ENCODE data around the gene GALT. TPM values are rescaled to one million over a fixed set of nuclear protein-coding genes. Genes with fewer than 3 reads are reported as not detected.

GALT gene
- total and polyA plus RNA-seq, 2 of the 13 experiments (the other 11 are each of a cell fraction or from before 2014, with no cell fraction given), result 40.4 to 46.3 TPM

- peak; percentile 66; the same call in 1 of the 3 replicates for TF ChIP-seq MXI1 (IDR thresholded peaks at IDR 0.05; ENCODE audit: borderline replicate concordance, low read depth, low read length)
- TF ChIP-seq ARID4A (CRISPR knock-in tag; IDR thresholded peaks at IDR 0.05; ENCODE audit: borderline replicate concordance), result peak; percentile 55; the same call in 1 of the 2 replicates
- TF ChIP-seq MAFF (IDR thresholded peaks at IDR 0.05; ENCODE audit: low read depth, low read length), result no peak
- no peak for TF ChIP-seq FLYWCH1 (CRISPR knock-in tag; IDR thresholded peaks at IDR 0.05)
- TF ChIP-seq ZNF782 (CRISPR knock-in tag; IDR thresholded peaks at IDR 0.05; ENCODE audit: borderline replicate concordance), result no peak; the same call in 1 of the 2 replicates
- TF ChIP-seq ZNF670 (CRISPR knock-in tag; IDR thresholded peaks at IDR 0.05; ENCODE audit: borderline replicate concordance), result no peak
- TF ChIP-seq SAFB2 (CRISPR knock-in tag; IDR thresholded peaks at IDR 0.05; ENCODE audit: borderline replicate concordance, low read depth), result peak; percentile 93
- TF ChIP-seq, protein P1, sequence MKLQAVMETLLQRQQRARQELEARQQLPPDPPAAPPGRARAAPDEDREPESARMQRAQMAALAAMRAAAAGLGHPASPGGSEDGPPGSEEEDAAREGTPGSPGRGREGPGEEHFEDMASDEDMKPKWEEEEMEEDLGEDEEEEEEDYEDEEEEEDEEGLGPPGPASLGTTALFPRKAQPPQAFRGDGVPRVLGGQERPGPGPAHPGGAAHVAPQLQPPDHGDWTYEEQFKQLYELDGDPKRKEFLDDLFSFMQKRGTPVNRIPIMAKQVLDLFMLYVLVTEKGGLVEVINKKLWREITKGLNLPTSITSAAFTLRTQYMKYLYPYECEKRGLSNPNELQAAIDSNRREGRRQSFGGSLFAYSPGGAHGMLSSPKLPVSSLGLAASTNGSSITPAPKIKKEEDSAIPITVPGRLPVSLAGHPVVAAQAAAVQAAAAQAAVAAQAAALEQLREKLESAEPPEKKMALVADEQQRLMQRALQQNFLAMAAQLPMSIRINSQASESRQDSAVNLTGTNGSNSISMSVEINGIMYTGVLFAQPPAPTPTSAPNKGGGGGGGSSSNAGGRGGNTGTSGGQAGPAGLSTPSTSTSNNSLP (IDR thresholded peaks at IDR 0.05; ENCODE audit: low read depth, low read length), result no peak
- no peak for TF ChIP-seq CEBPG (CRISPR knock-in tag; IDR thresholded peaks at IDR 0.05)
- no peak; the same call in 1 of the 2 replicates for TF ChIP-seq ZNF678 (CRISPR knock-in tag; IDR thresholded peaks at IDR 0.05)
- TF ChIP-seq YEATS2 (CRISPR knock-in tag; IDR thresholded peaks at IDR 0.05; ENCODE audit: borderline replicate concordance), result peak; percentile 4; the same call in 1 of the 2 replicates
- TF ChIP-seq ZNF501 (CRISPR knock-in tag; IDR thresholded peaks at IDR 0.05), result peak; percentile 68; the same call in 1 of the 2 replicates
- peak; percentile 63; the same call in 1 of the 2 replicates for TF ChIP-seq MYC (CRISPR knock-in tag; IDR thresholded peaks at IDR 0.05; ENCODE audit: borderline replicate concordance)
- no peak for TF ChIP-seq NCOA1 (CRISPR knock-in tag; IDR thresholded peaks at IDR 0.05)
- TF ChIP-seq KLF9 (CRISPR knock-in tag; IDR thresholded peaks at IDR 0.05; ENCODE audit: low read depth), result no peak
- TF ChIP-seq, protein P2, sequence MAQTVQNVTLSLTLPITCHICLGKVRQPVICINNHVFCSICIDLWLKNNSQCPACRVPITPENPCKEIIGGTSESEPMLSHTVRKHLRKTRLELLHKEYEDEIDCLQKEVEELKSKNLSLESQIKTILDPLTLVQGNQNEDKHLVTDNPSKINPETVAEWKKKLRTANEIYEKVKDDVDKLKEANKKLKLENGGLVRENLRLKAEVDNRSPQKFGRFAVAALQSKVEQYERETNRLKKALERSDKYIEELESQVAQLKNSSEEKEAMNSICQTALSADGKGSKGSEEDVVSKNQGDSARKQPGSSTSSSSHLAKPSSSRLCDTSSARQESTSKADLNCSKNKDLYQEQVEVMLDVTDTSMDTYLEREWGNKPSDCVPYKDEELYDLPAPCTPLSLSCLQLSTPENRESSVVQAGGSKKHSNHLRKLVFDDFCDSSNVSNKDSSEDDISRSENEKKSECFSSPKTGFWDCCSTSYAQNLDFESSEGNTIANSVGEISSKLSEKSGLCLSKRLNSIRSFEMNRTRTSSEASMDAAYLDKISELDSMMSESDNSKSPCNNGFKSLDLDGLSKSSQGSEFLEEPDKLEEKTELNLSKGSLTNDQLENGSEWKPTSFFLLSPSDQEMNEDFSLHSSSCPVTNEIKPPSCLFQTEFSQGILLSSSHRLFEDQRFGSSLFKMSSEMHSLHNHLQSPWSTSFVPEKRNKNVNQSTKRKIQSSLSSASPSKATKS (CRISPR knock-in tag; IDR thresholded peaks at IDR 0.05), result no peak
- peak; percentile 11; the same call in 1 of the 2 replicates for TF ChIP-seq ZNF232 (CRISPR knock-in tag; IDR thresholded peaks at IDR 0.05; ENCODE audit: borderline replicate concordance)
- TF ChIP-seq PBX2 (CRISPR knock-in tag; IDR thresholded peaks at IDR 0.05), result no peak
- TF ChIP-seq NR2C2 (CRISPR knock-in tag; IDR thresholded peaks at IDR 0.05; ENCODE audit: borderline replicate concordance), result no peak
- no peak for TF ChIP-seq SMARCC2 (IDR thresholded peaks at IDR 0.05)
Observed at GRCh38 chr9:34611811-34612787, 34.4 kb upstream of the GALT start, which contains the start of gene RPP25L (continued).

Data from HepG2 (cell line).